ENCODE data around the gene CRAMP1.

DNA sequence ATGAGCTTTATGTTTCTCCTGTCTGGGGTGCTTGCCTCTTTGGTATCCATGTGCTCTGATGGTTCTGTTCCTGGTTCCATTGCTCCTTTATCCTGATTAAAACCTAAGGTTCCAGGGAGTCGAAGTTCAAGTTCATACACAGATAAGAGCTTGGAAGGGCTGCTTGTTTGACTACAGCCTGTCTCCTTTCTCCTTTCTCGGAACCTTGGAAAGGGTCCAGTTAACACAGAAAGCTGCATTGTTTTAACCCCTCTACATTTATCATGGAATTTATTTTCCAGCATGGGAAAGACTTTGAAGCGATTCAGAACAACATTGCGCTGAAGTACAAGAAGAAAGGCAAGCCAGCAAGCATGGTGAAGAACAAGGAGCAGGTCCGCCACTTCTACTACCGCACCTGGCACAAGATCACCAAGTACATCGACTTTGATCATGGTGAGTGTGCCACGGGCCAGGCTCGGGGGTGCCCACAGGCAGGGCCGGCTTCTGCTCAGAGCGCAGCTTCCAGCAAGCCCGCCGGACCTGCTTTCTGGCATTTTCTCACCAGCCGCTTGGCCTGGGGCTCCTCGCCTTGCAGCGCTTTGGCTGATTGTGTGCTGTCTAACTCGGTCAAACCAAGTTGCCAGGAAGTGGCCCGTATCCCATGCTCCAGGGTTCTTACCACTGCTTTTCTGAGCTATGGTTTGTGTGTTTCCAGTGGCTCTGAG, 19.9 kb downstream of the CRAMP1 start:
- TF ChIP-seq, protein P1, sequence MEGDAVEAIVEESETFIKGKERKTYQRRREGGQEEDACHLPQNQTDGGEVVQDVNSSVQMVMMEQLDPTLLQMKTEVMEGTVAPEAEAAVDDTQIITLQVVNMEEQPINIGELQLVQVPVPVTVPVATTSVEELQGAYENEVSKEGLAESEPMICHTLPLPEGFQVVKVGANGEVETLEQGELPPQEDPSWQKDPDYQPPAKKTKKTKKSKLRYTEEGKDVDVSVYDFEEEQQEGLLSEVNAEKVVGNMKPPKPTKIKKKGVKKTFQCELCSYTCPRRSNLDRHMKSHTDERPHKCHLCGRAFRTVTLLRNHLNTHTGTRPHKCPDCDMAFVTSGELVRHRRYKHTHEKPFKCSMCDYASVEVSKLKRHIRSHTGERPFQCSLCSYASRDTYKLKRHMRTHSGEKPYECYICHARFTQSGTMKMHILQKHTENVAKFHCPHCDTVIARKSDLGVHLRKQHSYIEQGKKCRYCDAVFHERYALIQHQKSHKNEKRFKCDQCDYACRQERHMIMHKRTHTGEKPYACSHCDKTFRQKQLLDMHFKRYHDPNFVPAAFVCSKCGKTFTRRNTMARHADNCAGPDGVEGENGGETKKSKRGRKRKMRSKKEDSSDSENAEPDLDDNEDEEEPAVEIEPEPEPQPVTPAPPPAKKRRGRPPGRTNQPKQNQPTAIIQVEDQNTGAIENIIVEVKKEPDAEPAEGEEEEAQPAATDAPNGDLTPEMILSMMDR (IDR thresholded peaks at IDR 0.05), result no peak
- TF ChIP-seq EP300 (IDR thresholded peaks at IDR 0.05), result no peak
- TF ChIP-seq POLR2A (IDR thresholded peaks at IDR 0.05), result no peak
- no peak for TF ChIP-seq POLR2AphosphoS5 (IDR thresholded peaks at IDR 0.05)

Data from gastroesophageal sphincter (tissue), 3 donors.